ENCODE results near the gene SSR1.

SSR1 gene

GRCh38 chr6:7338031-7338430 lies 25.0 kb upstream of the SSR1 start:
- TF ChIP-seq CTCF (IDR thresholded peaks at IDR 0.05; ENCODE audit: control insufficient read depth, extremely low read depth, insufficient read depth) = no peak
- no peak for DNase-seq (ENCODE audit: low read depth)
- no peak overlapping the region for H3K4me3 ChIP-seq (ENCODE audit: low read depth, low read length)

- TF ChIP-seq CTCF (IDR thresholded peaks at IDR 0.05; ENCODE audit: control insufficient read depth, extremely low read depth, insufficient read depth) = no peak
- DNase-seq (ENCODE audit: low read depth) = no peak
- no peak overlapping the region for H3K4me3 ChIP-seq (ENCODE audit: low read depth, low read length)
Observed at GRCh38 chr6:7335519-7335918, 22.5 kb upstream of the SSR1 start.

- H3K4me3 ChIP-seq (ENCODE audit: low read depth, low read length) = no peak overlapping the region
- DNase-seq (ENCODE audit: low read depth) = no peak
- no peak for TF ChIP-seq CTCF (IDR thresholded peaks at IDR 0.05; ENCODE audit: control insufficient read depth, extremely low read depth, insufficient read depth)
Observed at GRCh38 chr6:7334685-7335084, 21.7 kb upstream of the SSR1 start.

GRCh38 chr6:7332090-7332745 lies 19.2 kb upstream of the SSR1 start:
- H3K4me3 ChIP-seq (ENCODE audit: low read depth, low read length) = no peak overlapping the region
- DNase-seq (ENCODE audit: low read depth) = no peak
- TF ChIP-seq CTCF (IDR thresholded peaks at IDR 0.05; ENCODE audit: control insufficient read depth, extremely low read depth, insufficient read depth) = no peak

GRCh38 chr6:7331452-7331851 lies 18.5 kb upstream of the SSR1 start:
- H3K4me3 ChIP-seq (ENCODE audit: low read depth, low read length) = no peak overlapping the region
- no peak for TF ChIP-seq CTCF (IDR thresholded peaks at IDR 0.05; ENCODE audit: control insufficient read depth, extremely low read depth, insufficient read depth)
- no peak for DNase-seq (ENCODE audit: low read depth)

- no peak overlapping the region for H3K4me3 ChIP-seq (ENCODE audit: low read depth, low read length)
Observed at GRCh38 chr6:7328243-7328642, 15.2 kb upstream of the SSR1 start.

More at GRCh38 chr6:7328243-7328642, 15.2 kb upstream of the SSR1 start:
- TF ChIP-seq CTCF (IDR thresholded peaks at IDR 0.05; ENCODE audit: control insufficient read depth, extremely low read depth, insufficient read depth) = no peak
- no peak for DNase-seq (ENCODE audit: low read depth)
